CD8-positive, alpha-beta memory T cell (primary cell): Measurements from ENCODE around the gene LORICRIN. TPM values are rescaled to one million over a fixed set of nuclear protein-coding genes. Genes with fewer than 3 reads are reported as not detected.

ENCODE experiments used
- CTCF ChIA-PET: fragments of 350-600 bp; sonication (Branson Sonifier 250); formaldehyde crosslinking; loops from one replicate; lab custom pipeline; 2021; ENCODE audit warnings: antibody characterized with exemption; lab: Charles Lee
- POLR2A ChIA-PET: fragments of 350-600 bp; sonication (Branson Sonifier 250); formaldehyde crosslinking; loops from one replicate; lab custom pipeline; 2021; ENCODE audit warnings: antibody characterized with exemption; lab: Charles Lee
- DNase-seq, 5 donors: peaks; one replicate each; pipeline versions ENCODE4 v3.0.0 to v3.0.0-alpha.2; 2020 to 2022; ENCODE audit warnings: mixed read lengths in 1 of 5
- H3K27ac ChIP-seq: one replicate; pipeline ENCODE4 v1.7.0; 2013; ENCODE audit warnings: low read depth, mild to moderate bottlenecking, low read length, moderate library complexity
- H3K27me3 ChIP-seq: 2 replicates; pipeline ENCODE4 v1.7.0; 2013; ENCODE audit warnings: low read length, mild to moderate bottlenecking; ENCODE audit not compliant: insufficient read depth, poor library complexity, severe bottlenecking
- H3K36me3 ChIP-seq: 2 replicates; pipeline ENCODE4 v1.7.0; 2013; ENCODE audit warnings: mild to moderate bottlenecking, low read length, moderate library complexity; ENCODE audit not compliant: insufficient read depth
- H3K4me1 ChIP-seq: 2 replicates; pipeline ENCODE4 v1.7.0; 2013; ENCODE audit warnings: mild to moderate bottlenecking, low read length, moderate library complexity; ENCODE audit not compliant: insufficient read depth
- H3K4me3 ChIP-seq: 2 replicates; pipeline ENCODE4 v1.7.0; 2013; ENCODE audit warnings: mild to moderate bottlenecking, low read length
- H3K9me3 ChIP-seq: 2 replicates; pipeline ENCODE4 v1.7.0; 2013; ENCODE audit warnings: mild to moderate bottlenecking, low read length
- H3K27ac Mint-ChIP-seq, 8 donors: one replicate each; pipeline ENCODE4 v1.8.0; 2020 to 2021; ENCODE audit warnings: mixed read lengths in 8 of 8, mild to moderate bottlenecking in 6 of 8, inconsistent platforms in 3 of 8, moderate library complexity in 3 of 8
- H3K27me3 Mint-ChIP-seq, 2 donors: one replicate each; pipeline ENCODE4 v1.8.0; 2020 to 2021; ENCODE audit warnings: mixed read lengths in 2 of 2, mild to moderate bottlenecking in 1 of 2, moderate library complexity in 1 of 2
- H3K36me3 Mint-ChIP-seq, 3 donors: one replicate each; pipeline ENCODE4 v1.8.0; 2020 to 2021; ENCODE audit warnings: mixed read lengths in 3 of 3, inconsistent platforms in 1 of 3, mild to moderate bottlenecking in 1 of 3
- H3K4me1 Mint-ChIP-seq, 3 donors: one replicate each; pipeline ENCODE4 v1.8.0; 2020 to 2021; ENCODE audit warnings: mixed read lengths in 3 of 3, inconsistent platforms in 1 of 3, mild to moderate bottlenecking in 1 of 3
- H3K4me3 Mint-ChIP-seq, 7 donors: one replicate each; pipeline ENCODE4 v1.8.0; 2020 to 2021; ENCODE audit warnings: mixed read lengths in 7 of 7, mild to moderate bottlenecking in 6 of 7, moderate library complexity in 4 of 7, inconsistent platforms in 2 of 7
- H3K9me3 Mint-ChIP-seq, 5 donors: one replicate each; pipeline ENCODE4 v1.8.0; 2020 to 2022; ENCODE audit warnings: mixed read lengths in 5 of 5, mild to moderate bottlenecking in 3 of 5, moderate library complexity in 2 of 5, inconsistent platforms in 1 of 5
- polyA plus RNA-seq: library from polyadenylated mRNA; unstranded; fragments of 300-500 nt; fragmentation: Illumina TruSeq; gene quantifications from one replicate; pipeline ENCODE4 v1.2.3, GENCODE V29; 2021
- total RNA-seq, 2 experiments: library from RNA; stranded (reverse); gene quantifications; one replicate each; pipeline ENCODE4 v1.2.3, GENCODE V29; 2021

Gene LORICRIN
- total and polyA plus RNA-seq, 3 experiments from 2014 or later = not detected

DNA sequence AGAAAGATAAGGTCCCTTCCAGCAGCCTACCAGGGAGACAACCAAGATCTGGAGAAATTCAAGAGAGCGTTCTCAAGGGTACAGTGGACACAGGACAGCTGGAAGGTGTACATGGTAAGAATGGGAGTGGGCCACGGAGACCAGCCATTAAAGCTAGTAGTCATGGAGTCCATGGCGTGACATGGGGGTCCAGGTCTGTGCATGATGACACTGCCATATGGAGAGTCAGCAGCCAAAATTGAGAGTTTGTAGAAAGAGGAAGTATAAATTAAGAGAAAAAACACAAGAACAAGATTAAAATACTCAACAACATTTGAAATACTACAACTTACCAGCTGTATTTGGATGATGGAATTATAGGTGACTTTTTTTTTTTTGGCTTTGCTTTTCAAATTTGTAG, 7.9 kb upstream of the LORICRIN start:
- CTCF ChIA-PET = no interaction called here
- Histone ChIP-seq H3K27ac (no peak overlapping the region), H3K27me3 (no peaks in the 10 kb centered on the region), H3K9me3 (no peaks in the 10 kb centered on the region), H3K4me3 (no peak overlapping the region), H3K36me3 (no peaks in the 10 kb centered on the region), H3K4me1 (no peaks in the 10 kb centered on the region)
- Mint-ChIP-seq H3K9me3 (no peaks in the 10 kb centered on the region), H3K4me3 (no peak overlapping the region), H3K36me3 (peaks cover 0 to 1% (median 0%) of the 10 kb centered on the region in 3 donors), H3K27ac (no peak overlapping the region), H3K27me3 (peaks cover 29 to 66% of the 10 kb centered on the region in 2 donors), H3K4me1 (no peaks in the 10 kb centered on the region)
- POLR2A ChIA-PET = no interaction called here
- DNase-seq = no peak

DNA sequence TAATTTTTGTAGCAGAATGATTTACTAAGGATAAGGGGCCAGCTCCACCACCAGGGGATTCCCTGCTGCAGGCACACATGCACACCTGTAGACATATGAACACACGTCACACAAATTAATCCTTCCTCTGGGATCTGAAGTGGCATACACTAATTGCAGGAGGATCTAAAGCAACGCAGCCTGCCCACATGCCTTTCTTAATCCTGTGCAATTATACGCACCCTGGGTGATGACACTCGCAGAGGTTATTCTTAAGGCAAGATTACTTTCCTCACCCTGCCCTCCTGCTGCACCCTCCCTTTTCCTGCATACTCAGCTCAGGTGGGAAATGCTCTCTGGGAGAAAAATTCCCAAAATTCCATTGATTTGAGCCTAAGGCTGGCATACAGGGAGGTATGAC, 7.5 kb upstream of the LORICRIN start:
- Histone ChIP-seq H3K9me3 (no peaks in the 10 kb centered on the region), H3K27me3 (no peaks in the 10 kb centered on the region), H3K4me3 (no peak overlapping the region), H3K27ac (no peak overlapping the region), H3K4me1 (no peaks in the 10 kb centered on the region), H3K36me3 (no peaks in the 10 kb centered on the region)
- Mint-ChIP-seq H3K4me3 (no peak overlapping the region), H3K27ac (no peak overlapping the region), H3K27me3 (peaks cover 29 to 64% of the 10 kb centered on the region in 2 donors), H3K9me3 (no peaks in the 10 kb centered on the region), H3K36me3 (peaks cover 0 to 1% (median 0%) of the 10 kb centered on the region in 3 donors), H3K4me1 (no peaks in the 10 kb centered on the region)
- DNase-seq = no peak
- ChIA-PET CTCF (no interaction called here), POLR2A (no interaction called here)

DNA sequence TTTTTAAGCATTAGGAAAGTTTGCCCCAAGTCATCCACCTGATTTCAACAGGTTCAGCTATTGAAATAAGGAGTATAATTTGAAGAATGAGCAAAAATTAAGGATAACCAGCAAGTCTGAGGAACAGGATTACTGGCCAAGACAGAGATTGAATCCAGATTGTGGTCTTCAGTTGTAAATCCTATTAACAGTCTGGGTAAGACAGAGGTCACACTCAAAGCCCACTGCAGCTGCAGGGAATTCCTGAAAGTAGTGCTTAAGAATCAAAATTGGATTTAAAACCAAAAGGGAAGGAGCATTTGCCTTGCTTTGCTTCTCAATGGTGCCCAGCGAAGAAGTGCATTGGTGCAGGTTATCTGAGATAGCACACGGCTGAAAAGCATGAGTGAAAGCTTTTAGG, 6.4 kb upstream of the LORICRIN start:
- no peaks in the 10 kb centered on the region for H3K4me1 ChIP-seq
- no peak overlapping the region for H3K27ac Mint-ChIP-seq
- no peaks in the 10 kb centered on the region for H3K27me3 ChIP-seq
- no peaks in the 10 kb centered on the region for H3K9me3 Mint-ChIP-seq
- peaks cover 26 to 59% of the 10 kb centered on the region in 2 donors for H3K27me3 Mint-ChIP-seq
- H3K36me3 ChIP-seq = no peaks in the 10 kb centered on the region
- no peak for DNase-seq
- no peaks in the 10 kb centered on the region for H3K9me3 ChIP-seq
- ChIA-PET CTCF (no interaction called here), POLR2A (no interaction called here)
- no peaks in the 10 kb centered on the region for H3K4me1 Mint-ChIP-seq
- H3K4me3 Mint-ChIP-seq = peak overlapping the region in 1 of 7 donors; percentile 38
- H3K27ac ChIP-seq = no peak overlapping the region
- H3K4me3 ChIP-seq = no peak overlapping the region
- H3K36me3 Mint-ChIP-seq = peaks cover 0 to 1% (median 0%) of the 10 kb centered on the region in 3 donors

DNA sequence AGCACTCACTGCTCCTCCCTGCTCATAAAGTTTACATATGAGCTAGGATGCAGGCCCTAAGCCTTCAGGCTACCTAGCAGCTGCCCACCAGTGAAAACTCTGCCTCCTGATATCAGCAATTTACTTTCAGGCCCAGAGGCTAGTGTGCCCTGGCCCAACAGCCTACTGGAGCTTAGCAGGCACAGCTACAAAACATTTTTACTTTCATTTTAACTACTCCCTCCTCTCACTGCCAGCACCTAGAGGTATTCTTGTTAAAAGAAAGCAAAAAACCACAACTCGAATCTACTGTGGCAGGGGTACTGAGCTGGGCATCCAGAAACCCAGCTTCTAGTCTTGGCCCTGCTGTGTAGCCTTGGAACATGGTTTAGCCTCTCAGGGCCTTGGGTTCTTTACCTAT, 5.8 kb upstream of the LORICRIN start:
- no peak overlapping the region for H3K27ac ChIP-seq
- Mint-ChIP-seq H3K4me1 (no peaks in the 10 kb centered on the region), H3K27me3 (peaks cover 29 to 58% of the 10 kb centered on the region in 2 donors), H3K27ac (no peak overlapping the region), H3K36me3 (peaks cover 0 to 1% (median 0%) of the 10 kb centered on the region in 3 donors), H3K9me3 (no peaks in the 10 kb centered on the region), H3K4me3 (no peak overlapping the region)
- no peaks in the 10 kb centered on the region for H3K9me3 ChIP-seq
- H3K27me3 ChIP-seq = no peaks in the 10 kb centered on the region
- ChIA-PET POLR2A (no interaction called here), CTCF (no interaction called here)
- no peaks in the 10 kb centered on the region for H3K4me1 ChIP-seq
- H3K36me3 ChIP-seq = no peaks in the 10 kb centered on the region
- no peak for DNase-seq
- H3K4me3 ChIP-seq = no peak overlapping the region

DNA sequence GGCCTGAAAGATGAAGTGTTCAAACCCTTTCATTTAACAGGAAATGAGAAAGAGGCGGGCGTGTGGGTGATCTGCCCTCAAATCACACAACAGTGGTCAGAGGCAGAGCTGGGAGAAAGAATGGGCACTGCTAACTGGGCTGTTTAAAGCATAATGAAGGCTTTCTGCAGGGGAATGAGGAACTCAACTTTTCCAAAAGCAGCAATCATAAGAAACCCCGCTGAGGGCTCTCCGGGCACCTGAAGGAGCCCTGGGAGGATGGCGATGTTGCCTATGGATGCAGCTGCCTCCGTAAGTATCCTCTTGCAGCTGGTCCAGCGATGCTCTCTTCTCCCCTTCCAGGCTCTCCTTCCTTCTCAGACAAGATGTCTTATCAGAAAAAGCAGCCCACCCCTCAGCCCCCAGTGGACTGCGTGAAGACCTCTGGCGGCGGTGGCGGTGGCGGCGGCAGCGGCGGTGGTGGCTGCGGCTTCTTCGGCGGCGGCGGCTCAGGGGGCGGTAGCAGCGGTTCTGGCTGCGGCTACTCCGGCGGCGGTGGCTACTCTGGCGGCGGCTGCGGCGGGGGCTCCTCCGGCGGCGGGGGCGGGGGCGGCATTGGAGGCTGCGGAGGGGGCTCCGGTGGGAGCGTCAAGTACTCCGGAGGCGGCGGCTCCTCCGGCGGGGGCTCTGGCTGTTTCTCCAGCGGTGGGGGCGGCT, 1.2 kb downstream of the LORICRIN start:
- Mint-ChIP-seq H3K4me3 (peak overlapping the region; percentile 62 to 86 (median 75)), H3K4me1 (peaks cover 22 to 29% (median 25%) of the 10 kb centered on the region in 3 donors), H3K9me3 (peaks cover 0 to 3% (median 0%) of the 10 kb centered on the region in 5 donors), H3K36me3 (no peaks in the 10 kb centered on the region), H3K27ac (peak overlapping the region in 4 of 8 donors; percentile 37 to 70 (median 53)), H3K27me3 (peaks cover 56 to 69% of the 10 kb centered on the region in 2 donors)
- no peak overlapping the region for H3K27ac ChIP-seq
- POLR2A ChIA-PET = no interaction called here
- CTCF ChIA-PET = interaction anchor here (1.2 kb wide), 1 partner anchor 13 kb away, joined by 3 read pairs; no protein-coding TSS in a partner anchor
- H3K27me3 ChIP-seq = peaks cover 21% of the 10 kb centered on the region
- H3K4me3 ChIP-seq = no peak overlapping the region
- peaks cover 17% of the 10 kb centered on the region for H3K4me1 ChIP-seq
- peak in 3 of 5 donors; percentile 1 to 13 (median 2) for DNase-seq
- no peaks in the 10 kb centered on the region for H3K36me3 ChIP-seq
- H3K9me3 ChIP-seq = no peaks in the 10 kb centered on the region

DNA sequence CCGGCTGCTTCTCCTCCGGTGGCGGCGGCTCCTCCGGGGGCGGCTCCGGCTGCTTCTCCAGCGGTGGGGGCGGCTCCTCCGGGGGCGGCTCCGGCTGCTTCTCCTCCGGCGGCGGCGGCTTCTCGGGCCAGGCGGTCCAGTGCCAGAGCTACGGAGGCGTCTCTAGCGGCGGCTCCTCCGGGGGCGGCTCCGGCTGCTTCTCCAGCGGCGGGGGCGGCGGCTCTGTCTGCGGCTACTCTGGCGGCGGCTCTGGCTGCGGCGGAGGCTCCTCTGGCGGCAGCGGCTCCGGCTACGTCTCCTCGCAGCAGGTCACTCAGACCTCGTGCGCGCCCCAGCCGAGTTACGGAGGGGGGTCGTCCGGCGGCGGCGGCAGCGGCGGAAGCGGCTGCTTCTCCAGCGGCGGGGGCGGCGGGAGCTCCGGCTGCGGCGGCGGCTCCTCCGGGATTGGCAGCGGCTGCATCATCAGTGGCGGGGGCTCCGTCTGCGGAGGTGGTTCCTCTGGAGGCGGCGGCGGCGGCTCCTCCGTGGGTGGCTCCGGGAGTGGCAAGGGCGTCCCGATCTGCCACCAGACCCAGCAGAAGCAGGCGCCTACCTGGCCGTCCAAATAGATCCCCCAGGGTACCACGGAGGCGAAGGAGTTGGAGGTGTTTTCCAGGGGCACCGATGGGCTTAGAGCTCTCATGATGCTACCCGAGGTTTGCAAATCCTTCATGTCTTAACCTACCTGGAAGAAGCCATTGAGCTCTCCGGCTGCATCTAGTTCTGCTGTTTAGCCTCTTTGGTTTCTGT, 2.0 kb downstream of the LORICRIN start:
- Histone ChIP-seq H3K9me3 (no peaks in the 10 kb centered on the region), H3K4me3 (peak overlapping the region; percentile 7), H3K36me3 (no peaks in the 10 kb centered on the region), H3K27ac (no peak overlapping the region), H3K4me1 (peaks cover 17% of the 10 kb centered on the region), H3K27me3 (peaks cover 21% of the 10 kb centered on the region)
- DNase-seq = peak in 4 of 5 donors; percentile 6 to 19 (median 10)
- no peaks in the 10 kb centered on the region for H3K36me3 Mint-ChIP-seq
- peaks cover 22 to 29% (median 25%) of the 10 kb centered on the region in 3 donors for H3K4me1 Mint-ChIP-seq
- ChIA-PET POLR2A (no interaction called here), CTCF (interaction anchor here (1.2 kb wide), 1 partner anchor 14 kb away, joined by 3 read pairs; no protein-coding TSS in a partner anchor)
- peak overlapping the region in 1 of 8 donors; percentile 69 for H3K27ac Mint-ChIP-seq
- H3K4me3 Mint-ChIP-seq = peak overlapping the region; percentile 6 to 80 (median 69)
- H3K27me3 Mint-ChIP-seq = peaks cover 57 to 76% of the 10 kb centered on the region in 2 donors
- peaks cover 0 to 3% (median 0%) of the 10 kb centered on the region in 5 donors for H3K9me3 Mint-ChIP-seq

DNA sequence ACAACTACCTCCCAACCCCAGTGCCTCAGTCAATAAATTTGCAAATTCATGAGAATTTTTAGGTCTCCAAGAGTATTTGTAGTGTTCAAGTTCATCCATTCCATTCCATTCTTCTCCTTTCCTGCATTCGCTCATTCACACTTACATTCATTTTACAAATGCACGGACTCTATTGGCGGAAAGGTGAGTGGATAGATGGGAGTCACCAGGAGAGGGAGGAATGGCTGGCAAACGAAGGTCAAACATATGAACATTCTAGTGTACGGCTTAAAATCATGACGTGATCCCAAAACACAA, 2.5 kb downstream of the LORICRIN start:
- Mint-ChIP-seq H3K4me1 (peaks cover 22 to 29% (median 25%) of the 10 kb centered on the region in 3 donors), H3K4me3 (peak overlapping the region; percentile 6 to 80 (median 69)), H3K27ac (peak overlapping the region in 1 of 8 donors; percentile 69), H3K36me3 (no peaks in the 10 kb centered on the region), H3K27me3 (peaks cover 57 to 81% of the 10 kb centered on the region in 2 donors), H3K9me3 (peaks cover 0 to 3% (median 0%) of the 10 kb centered on the region in 5 donors)
- H3K4me3 ChIP-seq = peak overlapping the region; percentile 7
- peaks cover 21% of the 10 kb centered on the region for H3K27me3 ChIP-seq
- no peak for DNase-seq
- ChIA-PET CTCF (interaction anchor here (1.2 kb wide), 1 partner anchor 14 kb away, joined by 3 read pairs; no protein-coding TSS in a partner anchor), POLR2A (no interaction called here)
- H3K4me1 ChIP-seq = peaks cover 17% of the 10 kb centered on the region
- no peaks in the 10 kb centered on the region for H3K9me3 ChIP-seq
- no peak overlapping the region for H3K27ac ChIP-seq
- no peaks in the 10 kb centered on the region for H3K36me3 ChIP-seq
